Measurements from ENCODE around the gene ZNF282.

DNA sequence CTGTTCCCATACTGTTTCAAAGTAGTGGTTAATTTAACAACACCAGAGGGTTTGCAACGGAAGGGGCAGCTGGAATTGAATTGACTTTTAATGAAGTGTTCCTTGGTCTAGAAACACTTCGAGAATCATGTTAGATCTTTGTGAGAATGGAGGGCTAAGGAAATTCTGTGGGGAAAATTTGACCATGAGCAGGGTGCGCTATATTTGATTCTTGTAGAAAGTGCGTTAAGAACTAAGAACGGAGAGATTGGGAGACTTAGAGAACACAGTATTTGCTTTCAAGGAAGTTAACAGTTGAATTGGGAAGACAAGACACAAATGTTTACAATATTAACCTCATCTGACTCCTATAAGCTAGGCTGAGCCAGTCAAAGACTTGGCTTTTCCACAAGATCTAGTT is 45.3 kb downstream of the ZNF282 start:
- TF ChIP-seq NR2C1 (IDR thresholded peaks at IDR 0.05) (no peak), NR2C1 (tag; IDR thresholded peaks at IDR 0.05) (no peak), KAT7 (CRISPR knock-in tag; IDR thresholded peaks at IDR 0.05; ENCODE audit: borderline replicate concordance) (no peak), IRF2 (CRISPR knock-in tag; IDR thresholded peaks at IDR 0.05) (no peak), AFF4 (CRISPR knock-in tag; IDR thresholded peaks at IDR 0.05) (no peak), MTA1 (IDR thresholded peaks at IDR 0.05; ENCODE audit: borderline replicate concordance) (no peak), ZBTB43 (CRISPR knock-in tag; IDR thresholded peaks at IDR 0.05) (no peak), ZKSCAN8 (CRISPR knock-in tag; IDR thresholded peaks at IDR 0.05) (no peak)
- TF ChIP-seq, protein P1, sequence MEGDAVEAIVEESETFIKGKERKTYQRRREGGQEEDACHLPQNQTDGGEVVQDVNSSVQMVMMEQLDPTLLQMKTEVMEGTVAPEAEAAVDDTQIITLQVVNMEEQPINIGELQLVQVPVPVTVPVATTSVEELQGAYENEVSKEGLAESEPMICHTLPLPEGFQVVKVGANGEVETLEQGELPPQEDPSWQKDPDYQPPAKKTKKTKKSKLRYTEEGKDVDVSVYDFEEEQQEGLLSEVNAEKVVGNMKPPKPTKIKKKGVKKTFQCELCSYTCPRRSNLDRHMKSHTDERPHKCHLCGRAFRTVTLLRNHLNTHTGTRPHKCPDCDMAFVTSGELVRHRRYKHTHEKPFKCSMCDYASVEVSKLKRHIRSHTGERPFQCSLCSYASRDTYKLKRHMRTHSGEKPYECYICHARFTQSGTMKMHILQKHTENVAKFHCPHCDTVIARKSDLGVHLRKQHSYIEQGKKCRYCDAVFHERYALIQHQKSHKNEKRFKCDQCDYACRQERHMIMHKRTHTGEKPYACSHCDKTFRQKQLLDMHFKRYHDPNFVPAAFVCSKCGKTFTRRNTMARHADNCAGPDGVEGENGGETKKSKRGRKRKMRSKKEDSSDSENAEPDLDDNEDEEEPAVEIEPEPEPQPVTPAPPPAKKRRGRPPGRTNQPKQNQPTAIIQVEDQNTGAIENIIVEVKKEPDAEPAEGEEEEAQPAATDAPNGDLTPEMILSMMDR (IDR thresholded peaks at IDR 0.05 in 2 of 3, conservative IDR thresholded peaks at IDR 0.05 in 1 of 3; ENCODE audit: insufficient read depth in 2 of 3, low read depth in 1 of 3, low read length in 3 of 3) = no peak
